GM21367 (cell line): ENCODE results near the gene CIROP.

ENCODE experiments used
- ATAC-seq: cut with Tn5 transposase; IDR thresholded peaks from one replicate; pipeline ENCODE4 v1.9.1; 2021; ENCODE audit not compliant: unreplicated experiment

CIROP gene

GRCh38 chr14:23104591-23105347 is at the start of gene CIROP:
CIROP (minus strand) TSS chr14:23104989; CDS start chr14:23104920, 69 bp downstream.
- no peak for ATAC-seq

GRCh38 chr14:23153851-23154796 is 49.3 kb upstream of the CIROP start:
- no peak for ATAC-seq

- ATAC-seq: no peak
These were observed 46.6 kb upstream of the CIROP start for GRCh38 chr14:23151342-23151741.

- no peak for ATAC-seq
These were observed 45.0 kb upstream of the CIROP start for GRCh38 chr14:23149745-23150144.

GRCh38 chr14:23148591-23149249 is 43.9 kb upstream of the CIROP start:
- ATAC-seq: no peak

- no peak for ATAC-seq
These were observed 42.9 kb upstream of the CIROP start for GRCh38 chr14:23147676-23148075.

GRCh38 chr14:23146980-23147379 is 42.2 kb upstream of the CIROP start:
- ATAC-seq: no peak

GRCh38 chr14:23146351-23146910 is 41.6 kb upstream of the CIROP start:
- no peak for ATAC-seq

GRCh38 chr14:23145794-23146350 is 41.1 kb upstream of the CIROP start:
- no peak for ATAC-seq

GRCh38 chr14:23143911-23144310 is 39.1 kb upstream of the CIROP start:
- no peak for ATAC-seq

GRCh38 chr14:23142826-23143225 is 38.0 kb upstream of the CIROP start:
- no peak for ATAC-seq

- ATAC-seq: no peak
These were observed 37.1 kb upstream of the CIROP start for GRCh38 chr14:23141706-23142444.

- ATAC-seq: no peak
These were observed 35.6 kb upstream of the CIROP start for GRCh38 chr14:23140371-23140770.

- ATAC-seq: no peak
These were observed 35.1 kb upstream of the CIROP start for GRCh38 chr14:23139874-23140273.

- ATAC-seq: no peak
These were observed 33.2 kb upstream of the CIROP start for GRCh38 chr14:23137813-23138535.

GRCh38 chr14:23137192-23137812 is 32.5 kb upstream of the CIROP start:
- no peak for ATAC-seq

- ATAC-seq: no peak
These were observed 31.9 kb upstream of the CIROP start for GRCh38 chr14:23136566-23137133.

- ATAC-seq: no peak
These were observed 28.2 kb upstream of the CIROP start for GRCh38 chr14:23132970-23133369.

- no peak for ATAC-seq
These were observed 26.7 kb upstream of the CIROP start for GRCh38 chr14:23131482-23131881.
